Ascending aorta (tissue), 2 donors: Measurements from ENCODE around the gene IL21R. TPM values are rescaled to one million over a fixed set of nuclear protein-coding genes. Genes with fewer than 3 reads are reported as not detected.

Source experiments
- DNase-seq, 2 donors: peaks; one replicate each; pipeline ENCODE4 v3.0.0-alpha.2; 2019; ENCODE audit warnings: low spot score in 2 of 2
- H3K27ac ChIP-seq, 2 donors: fragments of 200-600 bp; sonication (generic); one replicate each; pipeline ENCODE4 v1.5.1; 2016 to 2017; ENCODE audit warnings: mild to moderate bottlenecking in 1 of 2
- H3K27me3 ChIP-seq: fragments of 200-600 bp; sonication (generic); one replicate; pipeline ENCODE4 v1.5.1; 2017
- H3K36me3 ChIP-seq, 2 donors: fragments of 200-600 bp; sonication (generic); one replicate each; pipeline ENCODE4 v1.5.1; 2016
- H3K4me1 ChIP-seq, 2 donors: fragments of 200-600 bp; sonication (generic); one replicate each; pipeline ENCODE4 v1.5.1; 2016 to 2017; ENCODE audit warnings: mild to moderate bottlenecking in 1 of 2
- H3K4me3 ChIP-seq, 2 donors: fragments of 200-600 bp; sonication (generic); one replicate each; pipeline ENCODE4 v1.5.1; 2016 to 2017; ENCODE audit warnings: mild to moderate bottlenecking in 1 of 2
- H3K9me3 ChIP-seq, 2 donors: fragments of 200-600 bp; sonication (generic); one replicate each; pipeline ENCODE4 v1.5.1; 2016
- intact Hi-C: fragments of 100-400 bp; cut with DNase I; formaldehyde crosslinking; loops from one replicate; pipeline ENCODE4 v1.15.1; 2023
- total RNA-seq: library from RNA; depleted of rRNA; stranded (reverse); fragments of >200 nt; gene quantifications from one replicate; pipeline ENCODE4 v1.1.0, GENCODE V29; 2016
- TF ChIP-seq, protein P1 (sequence below), 3 experiments: fragments of 200-600 bp in 2 of 3; fragments of 450-650 bp in 1 of 3; sonication (generic) in 2 of 3; IDR thresholded peaks; one replicate each; pipeline ENCODE4 v1.5.1; 2016 to 2019; ENCODE audit warnings: antibody characterized with exemption in 3 of 3, mild to moderate bottlenecking in 1 of 3, moderate library complexity in 1 of 3

The IL21R gene
- total RNA-seq, 1 donor from 2014 or later, result 0.21 TPM

DNA sequence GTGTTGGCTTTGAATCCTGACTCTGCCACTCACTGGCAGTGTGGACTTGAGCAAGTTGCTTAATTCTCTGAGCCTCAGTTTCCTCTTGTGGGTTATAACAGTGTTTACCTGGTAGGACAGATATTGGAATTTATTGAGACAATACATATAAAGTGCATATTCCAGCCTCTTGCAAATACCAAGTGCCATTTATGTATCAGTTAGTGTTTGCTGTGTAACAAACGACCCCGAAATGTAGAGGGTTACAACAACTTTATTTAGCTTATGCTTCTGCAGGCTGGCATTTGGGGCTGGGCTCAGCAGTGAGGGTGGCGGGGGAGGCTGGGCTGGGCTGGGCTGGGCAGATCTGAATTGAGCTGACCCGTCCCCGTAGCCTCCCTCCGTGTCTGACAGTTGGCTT is 42.4 kb upstream of the IL21R start:
- Histone ChIP-seq H3K9me3 (no peaks in the 10 kb centered on the region), H3K4me1 (no peaks in the 10 kb centered on the region), H3K27me3 (no peaks in the 10 kb centered on the region), H3K4me3 (no peak overlapping the region), H3K36me3 (peaks cover 45 to 74% of the 10 kb centered on the region in 2 donors), H3K27ac (no peak overlapping the region)
- intact Hi-C loops, result loop anchor here (10.0 kb wide), 1 partner anchor 45 kb away; the partner anchor contains the start of gene IL4R
- no peak for DNase-seq
- TF ChIP-seq, protein P1, sequence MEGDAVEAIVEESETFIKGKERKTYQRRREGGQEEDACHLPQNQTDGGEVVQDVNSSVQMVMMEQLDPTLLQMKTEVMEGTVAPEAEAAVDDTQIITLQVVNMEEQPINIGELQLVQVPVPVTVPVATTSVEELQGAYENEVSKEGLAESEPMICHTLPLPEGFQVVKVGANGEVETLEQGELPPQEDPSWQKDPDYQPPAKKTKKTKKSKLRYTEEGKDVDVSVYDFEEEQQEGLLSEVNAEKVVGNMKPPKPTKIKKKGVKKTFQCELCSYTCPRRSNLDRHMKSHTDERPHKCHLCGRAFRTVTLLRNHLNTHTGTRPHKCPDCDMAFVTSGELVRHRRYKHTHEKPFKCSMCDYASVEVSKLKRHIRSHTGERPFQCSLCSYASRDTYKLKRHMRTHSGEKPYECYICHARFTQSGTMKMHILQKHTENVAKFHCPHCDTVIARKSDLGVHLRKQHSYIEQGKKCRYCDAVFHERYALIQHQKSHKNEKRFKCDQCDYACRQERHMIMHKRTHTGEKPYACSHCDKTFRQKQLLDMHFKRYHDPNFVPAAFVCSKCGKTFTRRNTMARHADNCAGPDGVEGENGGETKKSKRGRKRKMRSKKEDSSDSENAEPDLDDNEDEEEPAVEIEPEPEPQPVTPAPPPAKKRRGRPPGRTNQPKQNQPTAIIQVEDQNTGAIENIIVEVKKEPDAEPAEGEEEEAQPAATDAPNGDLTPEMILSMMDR (IDR thresholded peaks at IDR 0.05), result no peak

DNA sequence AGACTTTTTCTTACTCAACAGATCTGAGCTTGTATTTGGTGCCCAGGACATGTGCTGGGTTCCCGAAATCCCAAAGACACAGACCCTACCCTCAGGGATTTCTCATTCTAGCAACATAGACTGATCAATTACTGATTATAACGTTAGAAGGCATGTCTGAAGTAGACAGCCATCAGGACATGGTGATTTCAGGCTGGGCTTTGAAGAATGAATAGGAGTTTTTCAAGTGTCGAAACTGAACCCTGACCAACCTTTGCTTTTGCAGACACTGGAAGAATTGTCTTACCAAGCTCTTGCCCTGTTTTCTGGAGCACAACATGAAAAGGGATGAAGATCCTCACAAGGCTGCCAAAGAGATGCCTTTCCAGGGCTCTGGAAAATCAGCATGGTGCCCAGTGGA is 40.0 kb upstream of the IL21R start:
- no peaks in the 10 kb centered on the region for H3K27me3 ChIP-seq
- peaks cover 36 to 64% of the 10 kb centered on the region in 2 donors for H3K36me3 ChIP-seq
- no peak overlapping the region for H3K4me3 ChIP-seq
- no peaks in the 10 kb centered on the region for H3K4me1 ChIP-seq
- intact Hi-C loops, result loop anchor here (2.0 to 10.0 kb wide), 2 partner anchors 23 to 47 kb away; partner anchors contain the start of gene IL4R
- H3K27ac ChIP-seq, result no peak overlapping the region
- DNase-seq, result no peak
- TF ChIP-seq, protein P1 (IDR thresholded peaks at IDR 0.05), result no peak
- no peaks in the 10 kb centered on the region for H3K9me3 ChIP-seq

DNA sequence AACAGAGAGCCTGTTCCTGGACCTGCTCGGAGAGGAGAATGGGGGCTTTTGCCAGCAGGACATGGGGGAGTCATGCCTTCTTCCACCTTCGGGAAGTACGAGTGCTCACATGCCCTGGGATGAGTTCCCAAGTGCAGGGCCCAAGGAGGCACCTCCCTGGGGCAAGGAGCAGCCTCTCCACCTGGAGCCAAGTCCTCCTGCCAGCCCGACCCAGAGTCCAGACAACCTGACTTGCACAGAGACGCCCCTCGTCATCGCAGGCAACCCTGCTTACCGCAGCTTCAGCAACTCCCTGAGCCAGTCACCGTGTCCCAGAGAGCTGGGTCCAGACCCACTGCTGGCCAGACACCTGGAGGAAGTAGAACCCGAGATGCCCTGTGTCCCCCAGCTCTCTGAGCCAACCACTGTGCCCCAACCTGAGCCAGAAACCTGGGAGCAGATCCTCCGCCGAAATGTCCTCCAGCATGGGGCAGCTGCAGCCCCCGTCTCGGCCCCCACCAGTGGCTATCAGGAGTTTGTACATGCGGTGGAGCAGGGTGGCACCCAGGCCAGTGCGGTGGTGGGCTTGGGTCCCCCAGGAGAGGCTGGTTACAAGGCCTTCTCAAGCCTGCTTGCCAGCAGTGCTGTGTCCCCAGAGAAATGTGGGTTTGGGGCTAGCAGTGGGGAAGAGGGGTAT is 39.3 kb upstream of the IL21R start:
- Histone ChIP-seq H3K27ac (no peak overlapping the region), H3K4me3 (no peak overlapping the region), H3K4me1 (peaks cover 0 to under 1% of the 10 kb centered on the region in 2 donors), H3K36me3 (peaks cover 36 to 56% of the 10 kb centered on the region in 2 donors), H3K27me3 (no peaks in the 10 kb centered on the region), H3K9me3 (no peaks in the 10 kb centered on the region)
- intact Hi-C loops, result loop anchor here (2.0 to 10.0 kb wide), 2 partner anchors 24 to 48 kb away; partner anchors contain the start of gene IL4R
- TF ChIP-seq, protein P1 (IDR thresholded peaks at IDR 0.05), result no peak
- no peak for DNase-seq

DNA sequence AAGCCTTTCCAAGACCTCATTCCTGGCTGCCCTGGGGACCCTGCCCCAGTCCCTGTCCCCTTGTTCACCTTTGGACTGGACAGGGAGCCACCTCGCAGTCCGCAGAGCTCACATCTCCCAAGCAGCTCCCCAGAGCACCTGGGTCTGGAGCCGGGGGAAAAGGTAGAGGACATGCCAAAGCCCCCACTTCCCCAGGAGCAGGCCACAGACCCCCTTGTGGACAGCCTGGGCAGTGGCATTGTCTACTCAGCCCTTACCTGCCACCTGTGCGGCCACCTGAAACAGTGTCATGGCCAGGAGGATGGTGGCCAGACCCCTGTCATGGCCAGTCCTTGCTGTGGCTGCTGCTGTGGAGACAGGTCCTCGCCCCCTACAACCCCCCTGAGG is 38.7 kb upstream of the IL21R start:
- no peak overlapping the region for H3K4me3 ChIP-seq
- H3K36me3 ChIP-seq, result peaks cover 31 to 51% of the 10 kb centered on the region in 2 donors
- intact Hi-C loops, result loop anchor here (2.0 to 10.0 kb wide), 2 partner anchors 24 to 48 kb away; partner anchors contain the start of gene IL4R
- no peaks in the 10 kb centered on the region for H3K27me3 ChIP-seq
- H3K9me3 ChIP-seq, result no peaks in the 10 kb centered on the region
- no peak overlapping the region for H3K27ac ChIP-seq
- no peak for DNase-seq
- TF ChIP-seq, protein P1 (IDR thresholded peaks at IDR 0.05), result no peak
- peaks cover 0 to 5% of the 10 kb centered on the region in 2 donors for H3K4me1 ChIP-seq

DNA sequence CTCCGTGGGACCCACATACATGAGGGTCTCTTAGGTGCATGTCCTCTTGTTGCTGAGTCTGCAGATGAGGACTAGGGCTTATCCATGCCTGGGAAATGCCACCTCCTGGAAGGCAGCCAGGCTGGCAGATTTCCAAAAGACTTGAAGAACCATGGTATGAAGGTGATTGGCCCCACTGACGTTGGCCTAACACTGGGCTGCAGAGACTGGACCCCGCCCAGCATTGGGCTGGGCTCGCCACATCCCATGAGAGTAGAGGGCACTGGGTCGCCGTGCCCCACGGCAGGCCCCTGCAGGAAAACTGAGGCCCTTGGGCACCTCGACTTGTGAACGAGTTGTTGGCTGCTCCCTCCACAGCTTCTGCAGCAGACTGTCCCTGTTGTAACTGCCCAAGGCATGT is 38.2 kb upstream of the IL21R start:
- DNase-seq, result no peak
- Histone ChIP-seq H3K4me1 (peaks cover 0 to 5% of the 10 kb centered on the region in 2 donors), H3K27me3 (no peaks in the 10 kb centered on the region), H3K36me3 (peaks cover 27 to 47% of the 10 kb centered on the region in 2 donors), H3K4me3 (no peak overlapping the region), H3K9me3 (no peaks in the 10 kb centered on the region), H3K27ac (no peak overlapping the region)
- intact Hi-C loops, result loop anchor here (2.0 to 10.0 kb wide), 2 partner anchors 25 to 49 kb away; partner anchors contain the start of gene IL4R
- TF ChIP-seq, protein P1 (IDR thresholded peaks at IDR 0.05), result no peak
